Liver (tissue), 9 donors: ENCODE results near the gene SLC38A1. TPM values are rescaled to one million over a fixed set of nuclear protein-coding genes. Genes with fewer than 3 reads are reported as not detected.

Source experiments
- DNase-seq: peaks from one replicate; pipeline ENCODE4 v3.0.0-alpha.2; 2017; ENCODE audit warnings: low spot score
- H3K27ac ChIP-seq, 2 donors: one replicate each; pipeline ENCODE4 v1.7.0; 2013; ENCODE audit warnings: inconsistent platforms in 2 of 2, low read length in 2 of 2, control low read depth in 1 of 2, low read depth in 1 of 2, mild to moderate bottlenecking in 1 of 2
- H3K27me3 ChIP-seq, 4 donors: one replicate each; pipeline versions ENCODE4 v1.6.1 to v1.7.0; 2013; ENCODE audit warnings: low read length in 3 of 4, inconsistent platforms in 1 of 4, mild to moderate bottlenecking in 1 of 4, moderate library complexity in 1 of 4; ENCODE audit not compliant: control insufficient read depth in 4 of 4, insufficient read depth in 4 of 4
- H3K36me3 ChIP-seq, 4 donors: one replicate each; pipeline versions ENCODE4 v1.6.1 to v1.7.0; 2013; ENCODE audit warnings: low read length in 3 of 4, mild to moderate bottlenecking in 3 of 4, low read depth in 1 of 4, moderate library complexity in 1 of 4; ENCODE audit not compliant: control insufficient read depth in 4 of 4, insufficient read depth in 3 of 4
- H3K4me1 ChIP-seq, 4 donors: one replicate each; pipeline versions ENCODE4 v1.6.1 to v1.7.0; 2013; ENCODE audit warnings: low read length in 3 of 4, mild to moderate bottlenecking in 3 of 4, moderate library complexity in 1 of 4; ENCODE audit not compliant: control insufficient read depth in 4 of 4, insufficient read depth in 4 of 4
- H3K4me3 ChIP-seq, 3 donors: one replicate each; pipeline versions ENCODE4 v1.6.1 to v1.7.0; 2013; ENCODE audit warnings: low read length in 3 of 3, control low read depth in 1 of 3, low read depth in 1 of 3, mild to moderate bottlenecking in 1 of 3
- H3K9ac ChIP-seq, 2 donors: one replicate each; pipeline ENCODE4 v1.7.0; 2013; ENCODE audit warnings: low read length in 2 of 2, mild to moderate bottlenecking in 2 of 2, moderate library complexity in 2 of 2, control low read depth in 1 of 2, low read depth in 1 of 2
- H3K9me3 ChIP-seq, 4 donors: one replicate each; pipeline versions ENCODE4 v1.6.1 to v1.7.0; 2013; ENCODE audit warnings: low read length in 3 of 4; ENCODE audit not compliant: control insufficient read depth in 4 of 4
- FOXA1 ChIP-seq: IDR thresholded peaks from 2 replicates; pipeline ENCODE4 v1.6.1; 2016; ENCODE audit warnings: antibody characterized with exemption
- GABPA ChIP-seq, 2 donors: IDR thresholded peaks in 1 of 2; conservative IDR thresholded peaks in 1 of 2; 2 replicates each; pipeline ENCODE4 v1.6.1; 2016; ENCODE audit warnings: antibody characterized with exemption in 2 of 2, mild to moderate bottlenecking in 1 of 2, moderate library complexity in 1 of 2
- HNF4A ChIP-seq, 2 donors: conservative IDR thresholded peaks; 2 replicates each; pipeline ENCODE4 v1.6.1; 2016; ENCODE audit warnings: antibody characterized with exemption in 2 of 2, mild to moderate bottlenecking in 2 of 2
- NR2F2 ChIP-seq: IDR thresholded peaks from 2 replicates; pipeline ENCODE4 v1.6.1; 2016; ENCODE audit warnings: antibody characterized with exemption
- RXRA ChIP-seq, 2 donors: IDR thresholded peaks; 2 replicates each; pipeline ENCODE4 v1.6.1; 2017 to 2018; ENCODE audit warnings: antibody characterized with exemption in 2 of 2, mild to moderate bottlenecking in 1 of 2
- SP1 ChIP-seq: IDR thresholded peaks from 2 replicates; pipeline ENCODE4 v1.6.1; 2018; ENCODE audit warnings: antibody characterized with exemption, mild to moderate bottlenecking
- WGBS: extraction: QIAGEN DNeasy Blood & Tissue Kit; methylation state at CpG from one replicate; pipeline ENCODE4 v1.1.7; 2013; 5-methylcytosine and 5-hydroxymethylcytosine counted together
- polyA plus RNA-seq, 2 donors: library from polyadenylated mRNA; stranded (reverse) in 1 of 2; unstranded in 1 of 2; fragments of 200-250 nt in 1 of 2; fragments of >200 nt in 1 of 2; fragmentation: Nextera tagmentation in 1 of 2; extraction: Ambion mirVana in 1 of 2; gene quantifications; one replicate each; pipeline versions ENCODE4 v1.2.1 to v1.2.3, GENCODE V29; 2013 to 2015
- total RNA-seq, 2 donors: library from RNA; depleted of rRNA; stranded (reverse); fragments of >200 nt; gene quantifications; one replicate each; pipeline ENCODE4 v1.2.3, GENCODE V29; 2014
- TF ChIP-seq, protein P1 (sequence below): fragments of 150-350 bp; IDR thresholded peaks from 2 replicates; pipeline ENCODE4 v1.5.1; 2017; ENCODE audit warnings: improper control_type of control experiment, low read depth, low read length; ENCODE audit not compliant: missing input control
- TF ChIP-seq, protein P2 (sequence below): IDR thresholded peaks from 2 replicates; pipeline ENCODE4 v1.6.1; 2016; ENCODE audit warnings: antibody characterized with exemption
- donor health status: healthy.
- donor health status: healthy.
- donor health status: healthy.
- donor health status: healthy.
- donor health status: healthy.

Gene SLC38A1
- total and polyA plus RNA-seq, 4 donors, result 6.2 to 14.9 (median 9.6) TPM

DNA sequence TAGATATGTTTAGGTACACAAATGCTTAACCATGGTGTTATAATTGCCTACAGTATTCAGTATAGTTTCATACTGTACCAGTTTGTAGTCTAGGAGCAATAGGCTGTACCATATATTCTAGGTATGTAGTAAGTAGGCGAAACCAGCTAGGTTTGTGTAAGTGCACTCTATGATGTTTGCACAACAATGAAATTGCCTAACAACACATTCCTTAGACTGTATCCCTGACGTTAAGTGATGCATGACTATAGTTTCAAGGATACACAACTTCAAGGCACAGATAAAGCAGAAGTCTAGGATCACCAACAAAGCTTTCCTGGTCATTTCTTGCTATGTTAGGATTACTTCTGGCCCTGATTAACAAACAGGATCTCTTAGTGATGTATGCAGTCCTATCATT is 135.1 kb downstream of the SLC38A1 start:
- Histone ChIP-seq H3K4me1 (no peaks in the 10 kb centered on the region), H3K36me3 (no peaks in the 10 kb centered on the region), H3K9ac (no peak overlapping the region), H3K27me3 (no peaks in the 10 kb centered on the region), H3K9me3 (no peaks in the 10 kb centered on the region), H3K4me3 (no peak overlapping the region), H3K27ac (no peak overlapping the region)
- WGBS, result 64% methylated on average over 2 of the region's 2 CpGs
- no peak for TF ChIP-seq NR2F2
- TF ChIP-seq RXRA (IDR thresholded peaks at IDR 0.05), result no peak
- TF ChIP-seq SP1, result no peak
- no peak for TF ChIP-seq HNF4A (conservative IDR thresholded peaks at IDR 0.05)
- TF ChIP-seq, protein P1, sequence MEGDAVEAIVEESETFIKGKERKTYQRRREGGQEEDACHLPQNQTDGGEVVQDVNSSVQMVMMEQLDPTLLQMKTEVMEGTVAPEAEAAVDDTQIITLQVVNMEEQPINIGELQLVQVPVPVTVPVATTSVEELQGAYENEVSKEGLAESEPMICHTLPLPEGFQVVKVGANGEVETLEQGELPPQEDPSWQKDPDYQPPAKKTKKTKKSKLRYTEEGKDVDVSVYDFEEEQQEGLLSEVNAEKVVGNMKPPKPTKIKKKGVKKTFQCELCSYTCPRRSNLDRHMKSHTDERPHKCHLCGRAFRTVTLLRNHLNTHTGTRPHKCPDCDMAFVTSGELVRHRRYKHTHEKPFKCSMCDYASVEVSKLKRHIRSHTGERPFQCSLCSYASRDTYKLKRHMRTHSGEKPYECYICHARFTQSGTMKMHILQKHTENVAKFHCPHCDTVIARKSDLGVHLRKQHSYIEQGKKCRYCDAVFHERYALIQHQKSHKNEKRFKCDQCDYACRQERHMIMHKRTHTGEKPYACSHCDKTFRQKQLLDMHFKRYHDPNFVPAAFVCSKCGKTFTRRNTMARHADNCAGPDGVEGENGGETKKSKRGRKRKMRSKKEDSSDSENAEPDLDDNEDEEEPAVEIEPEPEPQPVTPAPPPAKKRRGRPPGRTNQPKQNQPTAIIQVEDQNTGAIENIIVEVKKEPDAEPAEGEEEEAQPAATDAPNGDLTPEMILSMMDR, result no peak
- TF ChIP-seq FOXA1, result no peak
- no peak for TF ChIP-seq GABPA (IDR thresholded peaks at IDR 0.05 in 1 of 2, conservative IDR thresholded peaks at IDR 0.05 in 1 of 2)
- TF ChIP-seq, protein P2, sequence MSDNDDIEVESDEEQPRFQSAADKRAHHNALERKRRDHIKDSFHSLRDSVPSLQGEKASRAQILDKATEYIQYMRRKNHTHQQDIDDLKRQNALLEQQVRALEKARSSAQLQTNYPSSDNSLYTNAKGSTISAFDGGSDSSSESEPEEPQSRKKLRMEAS, result no peak
- DNase-seq, result no peak

Other genes starting within 250 kb of the SLC38A1 start
- gene SLC38A2, start 103.7 kb upstream of the SLC38A1 start, total RNA-seq, result 100 to 1,000 TPM in 1 of 2 donors, 10 to 100 TPM in 1; 85.7 to 472 TPM
- gene SLC38A2, start 103.7 kb upstream of the SLC38A1 start, polyA plus RNA-seq, result 100 to 1,000 TPM in 1 of 2 donors, 10 to 100 TPM in 1; 50.6 to 109 TPM